ENCODE data around the gene CEP78.
"Not testable (repeated sequence)": the region's sequence is repeated elsewhere in the genome, so short reads cannot be mapped to it uniquely, and the experiment has no call there.

CEP78 gene

DNA sequence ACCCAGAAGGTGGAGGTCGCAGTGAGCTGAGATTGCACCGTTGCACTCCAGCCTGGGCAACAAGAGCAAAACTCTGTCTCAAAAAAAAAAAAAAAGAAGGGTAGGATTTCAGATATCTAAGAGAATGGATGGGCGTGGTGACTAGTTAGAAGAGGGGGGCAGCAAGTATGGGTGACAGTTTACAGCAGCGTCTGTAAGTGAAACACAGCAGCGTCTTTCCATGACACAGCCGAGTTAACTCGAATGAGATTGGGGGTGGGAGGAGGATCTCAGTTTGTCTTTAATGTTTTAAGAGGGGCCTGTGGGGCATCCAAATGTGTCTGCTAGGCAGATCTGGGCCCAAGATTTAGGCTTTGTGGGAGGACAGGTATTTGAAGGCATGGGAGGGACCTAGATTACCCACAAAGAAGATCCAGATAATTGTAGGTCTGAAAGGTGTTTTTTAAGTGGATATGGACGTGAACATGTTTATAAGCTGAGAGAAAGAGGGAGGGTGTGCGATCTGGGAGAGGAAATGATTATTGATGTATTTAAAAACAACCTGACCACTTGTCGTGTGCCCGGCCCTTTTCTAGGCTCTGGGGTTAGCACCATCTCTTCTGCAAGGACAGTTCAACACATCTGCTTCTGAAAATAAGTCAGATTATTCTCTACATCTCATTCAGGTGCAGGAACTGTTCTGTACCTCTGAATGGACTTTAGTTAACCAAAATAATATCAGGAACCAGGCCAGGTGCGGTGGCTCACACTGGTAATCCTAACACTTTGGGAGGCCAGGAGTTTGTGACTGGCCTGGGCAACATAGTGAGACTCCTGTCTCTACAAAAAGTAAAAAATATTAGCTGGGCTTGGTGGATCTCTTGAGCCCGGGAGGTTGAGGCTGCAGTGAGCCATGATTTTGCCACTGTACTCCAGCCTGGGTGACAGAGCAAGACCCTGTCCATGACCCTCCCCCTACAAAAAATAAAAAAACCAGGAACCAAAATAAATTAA is 2.5 kb downstream of the CEP78 start:
- DNase-seq, result no peak

DNA sequence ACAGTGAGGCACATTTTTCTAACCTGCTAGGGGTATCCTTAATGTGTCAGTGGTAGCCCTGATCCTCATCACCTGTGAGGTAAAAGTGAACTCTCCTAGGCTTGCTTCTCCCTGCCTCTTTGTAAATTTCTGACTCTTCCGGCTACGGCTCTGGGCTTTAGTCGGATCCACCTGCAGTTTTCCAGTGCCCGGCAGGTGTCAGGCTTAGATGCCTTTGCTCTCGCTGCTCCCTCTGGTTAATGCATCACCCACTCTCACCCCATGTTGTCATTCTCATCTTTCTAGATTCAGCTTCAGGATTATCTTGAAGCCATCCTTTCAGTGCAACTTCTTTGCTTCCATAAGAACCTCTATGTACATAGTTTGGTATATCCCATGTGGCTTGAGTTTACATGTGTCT is 3.6 kb downstream of the CEP78 start:
- DNase-seq, result no peak

- DNase-seq, result no peak
Observed at GRCh38 chr9:78242041-78242440, 6.2 kb downstream of the CEP78 start.

DNA sequence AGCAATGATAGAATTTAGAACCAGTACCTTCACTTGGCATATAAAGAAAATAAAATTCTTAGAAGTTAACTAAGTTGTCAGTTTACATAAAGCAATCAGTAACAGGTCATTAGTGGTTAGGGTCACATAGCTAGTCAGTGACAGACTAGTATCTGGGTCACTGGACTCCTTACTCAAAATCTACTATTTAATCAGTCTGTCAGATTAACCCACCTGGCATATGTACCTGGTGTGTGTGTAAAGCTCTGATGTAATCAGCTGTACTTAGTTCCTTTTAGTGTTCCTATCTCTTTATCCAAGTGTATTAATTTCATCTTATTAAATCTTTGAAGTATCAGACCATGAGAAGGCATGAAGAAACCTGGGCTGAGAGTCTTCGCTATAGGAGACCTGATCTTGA is 7.3 kb downstream of the CEP78 start:
- no peak for DNase-seq

- no peak for DNase-seq
Observed at GRCh38 chr9:78245401-78245800, 9.5 kb downstream of the CEP78 start.

- no peak for DNase-seq
Observed at GRCh38 chr9:78248635-78249034, 12.8 kb downstream of the CEP78 start.

- no peak for DNase-seq
Observed at GRCh38 chr9:78249542-78249941, 13.7 kb downstream of the CEP78 start.

DNA sequence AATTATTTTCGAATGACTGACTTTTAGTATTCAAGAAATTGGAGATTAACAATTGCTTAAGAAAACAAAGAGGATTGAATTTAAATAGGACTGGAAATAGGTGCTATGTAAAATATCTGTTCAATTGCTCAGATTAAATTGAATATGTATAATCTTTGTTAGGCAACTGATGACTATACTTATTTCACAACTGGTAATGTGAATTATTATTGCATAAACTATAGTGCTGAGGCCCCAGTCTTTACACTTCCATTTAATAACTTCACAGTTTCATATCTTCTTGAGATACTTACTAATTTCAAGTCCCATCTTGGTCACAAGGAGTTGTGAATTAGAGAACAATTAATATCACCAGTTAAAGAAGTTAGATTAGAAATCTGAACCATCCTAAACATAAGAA is 16.7 kb downstream of the CEP78 start:
- DNase-seq, result no peak

DNA sequence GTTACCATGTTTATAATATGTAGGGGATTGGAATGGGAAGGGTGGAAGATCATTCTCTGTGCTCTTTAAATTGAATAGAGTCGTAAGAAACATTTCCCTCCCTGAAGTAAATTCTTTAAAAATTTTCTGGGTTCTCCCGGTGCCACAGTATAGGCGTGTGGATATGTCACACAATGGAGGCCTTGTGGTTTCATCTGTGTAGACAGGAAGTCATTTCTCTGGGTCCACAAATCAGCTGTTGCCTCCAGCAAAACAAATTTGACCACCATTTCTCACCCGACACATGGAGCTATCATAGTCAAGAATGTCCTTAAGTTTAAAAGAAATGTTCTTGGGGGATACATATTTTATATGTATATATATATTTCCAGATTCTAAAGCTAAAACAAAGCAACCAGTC is 17.4 kb downstream of the CEP78 start:
- no peak for DNase-seq

DNA sequence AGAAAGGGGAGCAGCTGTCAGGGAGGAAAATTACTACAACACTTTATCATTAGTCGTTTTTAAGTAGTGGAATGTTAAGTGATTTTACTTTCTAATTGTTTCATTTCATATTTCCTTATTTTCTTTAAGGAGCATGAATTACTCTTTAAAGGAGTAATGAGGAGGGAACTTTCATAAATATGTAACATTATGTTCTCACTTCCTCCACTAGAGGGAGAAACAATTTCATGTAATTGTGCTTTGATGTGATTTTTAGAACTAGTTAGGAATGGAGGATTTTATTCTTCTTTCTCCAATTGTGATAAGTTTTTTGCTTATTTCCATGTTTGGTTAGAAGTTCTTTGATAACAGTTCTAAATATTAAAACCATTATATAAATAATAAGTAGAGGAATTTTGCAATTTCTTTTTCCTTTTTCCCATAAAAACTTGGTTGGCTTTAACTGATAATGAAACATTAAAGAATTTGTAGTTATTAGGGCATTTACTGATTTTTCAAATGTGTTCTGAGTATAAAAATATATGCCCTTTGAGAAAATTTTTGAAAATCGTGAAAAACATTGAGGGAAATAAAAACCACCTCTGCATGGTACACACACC is 25.6 kb downstream of the CEP78 start:
- DNase-seq, result no peak

DNA sequence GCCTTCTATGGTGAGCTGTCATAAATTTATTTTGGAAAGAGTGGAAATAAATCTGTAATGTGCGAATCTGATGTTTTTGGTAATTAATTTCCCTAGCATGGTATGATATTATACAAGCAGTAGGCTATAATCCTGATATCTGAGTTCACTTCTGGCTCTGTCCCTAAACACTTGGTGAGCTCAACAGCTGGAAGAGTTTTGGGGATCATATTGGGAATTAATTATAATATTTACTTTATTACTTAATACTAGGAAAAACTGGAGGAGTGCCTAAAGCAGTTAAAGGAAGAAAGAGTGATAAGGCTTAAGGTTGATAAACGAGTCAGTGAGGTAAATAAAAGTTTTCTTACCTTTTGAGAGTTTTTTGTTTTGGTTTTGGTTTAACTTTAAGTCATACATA is 26.8 kb downstream of the CEP78 start:
- no peak for DNase-seq

DNA sequence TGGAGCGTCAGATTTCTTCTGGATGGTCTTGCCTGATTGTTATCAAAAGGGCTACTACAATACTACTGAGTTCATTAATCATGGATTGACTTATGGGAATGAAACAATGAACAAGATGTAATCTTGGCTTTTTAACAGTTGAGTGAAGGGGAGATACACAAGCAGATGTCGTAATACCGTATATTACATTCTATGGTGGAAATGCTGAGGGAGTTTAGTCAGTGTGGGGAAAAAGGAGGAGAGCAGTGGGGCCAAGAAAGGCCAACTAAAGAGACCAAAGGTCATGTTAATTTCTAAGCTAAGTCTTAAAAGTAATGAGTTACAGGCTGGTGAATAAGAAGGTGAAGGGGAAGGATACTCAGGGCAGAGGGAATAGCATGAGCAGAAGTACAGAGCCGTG is 32.0 kb downstream of the CEP78 start:
- DNase-seq, result no peak

GRCh38 chr9:78269784-78270183 is 33.9 kb downstream of the CEP78 start:
- DNase-seq, result no peak

DNA sequence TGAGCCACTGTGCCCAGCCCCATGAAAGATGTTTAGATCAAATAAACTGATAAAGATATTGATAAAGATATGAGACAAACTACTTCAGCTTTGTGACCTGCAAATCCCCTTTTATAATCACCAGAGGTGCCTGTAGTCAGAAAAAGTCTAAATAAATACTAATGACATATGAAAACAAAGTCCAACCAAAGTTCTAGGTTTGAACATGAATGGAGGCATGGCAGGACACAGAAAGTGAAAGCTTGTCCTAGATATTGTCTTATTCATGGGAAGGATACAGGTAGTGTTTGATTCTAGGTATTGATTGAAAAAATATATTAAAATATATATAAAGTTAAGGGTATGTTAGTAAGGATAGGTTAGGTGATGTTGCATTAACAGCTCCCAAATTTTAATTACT is 36.4 kb downstream of the CEP78 start:
- DNase-seq, result no peak

- no peak for DNase-seq
Observed at GRCh38 chr9:78273761-78274160, 37.9 kb downstream of the CEP78 start.

DNA sequence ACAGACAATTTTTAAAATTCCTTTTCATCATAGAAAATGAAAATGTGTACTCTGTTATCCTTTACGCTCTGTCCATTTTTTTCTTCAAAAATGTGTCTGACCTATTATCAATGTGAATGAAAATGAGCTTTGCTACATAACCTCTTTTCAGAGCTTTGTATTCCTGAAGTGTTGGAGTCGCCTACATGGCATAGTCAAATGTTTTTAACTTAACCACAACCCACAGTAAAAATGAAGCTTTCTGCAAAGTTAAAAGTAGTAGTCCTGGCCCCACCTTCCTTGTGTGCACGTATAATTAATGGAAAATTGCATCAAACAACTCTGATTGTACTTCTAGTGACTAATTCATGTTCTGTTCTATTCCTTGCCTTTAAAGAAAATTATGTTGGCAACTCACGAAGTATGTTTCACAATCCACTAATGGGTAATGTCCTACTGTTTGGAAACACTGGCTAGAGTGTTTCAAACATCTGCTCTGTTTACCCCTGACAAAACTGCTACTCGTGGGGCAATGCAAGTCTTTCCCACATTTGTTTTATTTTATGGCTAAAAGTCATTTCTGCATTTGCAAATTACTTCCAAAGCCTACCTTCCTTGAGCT is 42.4 kb downstream of the CEP78 start:
- no peak for DNase-seq

- no peak for DNase-seq
Observed at GRCh38 chr9:78278801-78279200, 42.9 kb downstream of the CEP78 start.

GRCh38 chr9:78280982-78281668 is 45.2 kb downstream of the CEP78 start:
- no peak for DNase-seq

- not testable (repeated sequence) for DNase-seq
Observed at GRCh38 chr9:78284181-78284580, 48.3 kb downstream of the CEP78 start.

GRCh38 chr9:78286125-78286524 is 50.2 kb downstream of the CEP78 start:
- DNase-seq, result no peak

DNA sequence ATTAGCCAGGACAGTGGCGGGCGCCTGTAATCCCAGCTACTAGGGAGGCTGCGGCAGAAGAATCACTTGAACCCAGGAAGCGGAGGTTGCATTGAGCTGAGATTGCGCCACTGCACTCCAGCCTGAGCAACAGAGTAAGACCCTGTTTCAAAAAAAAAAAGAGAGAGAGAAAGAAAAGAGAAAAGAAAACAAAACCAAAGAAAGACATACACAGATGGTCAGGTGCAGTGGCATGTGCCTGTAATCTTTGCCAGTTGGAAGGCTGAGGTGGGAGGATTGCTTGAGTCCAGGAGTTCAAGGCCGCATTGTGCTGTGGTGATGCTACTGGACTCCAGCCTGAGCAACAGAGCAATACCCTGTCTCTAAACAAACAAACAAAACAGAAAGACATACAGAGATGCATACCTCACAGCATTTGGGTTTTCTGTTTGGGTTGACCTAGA is 51.1 kb downstream of the CEP78 start:
- DNase-seq, result no peak

DNA sequence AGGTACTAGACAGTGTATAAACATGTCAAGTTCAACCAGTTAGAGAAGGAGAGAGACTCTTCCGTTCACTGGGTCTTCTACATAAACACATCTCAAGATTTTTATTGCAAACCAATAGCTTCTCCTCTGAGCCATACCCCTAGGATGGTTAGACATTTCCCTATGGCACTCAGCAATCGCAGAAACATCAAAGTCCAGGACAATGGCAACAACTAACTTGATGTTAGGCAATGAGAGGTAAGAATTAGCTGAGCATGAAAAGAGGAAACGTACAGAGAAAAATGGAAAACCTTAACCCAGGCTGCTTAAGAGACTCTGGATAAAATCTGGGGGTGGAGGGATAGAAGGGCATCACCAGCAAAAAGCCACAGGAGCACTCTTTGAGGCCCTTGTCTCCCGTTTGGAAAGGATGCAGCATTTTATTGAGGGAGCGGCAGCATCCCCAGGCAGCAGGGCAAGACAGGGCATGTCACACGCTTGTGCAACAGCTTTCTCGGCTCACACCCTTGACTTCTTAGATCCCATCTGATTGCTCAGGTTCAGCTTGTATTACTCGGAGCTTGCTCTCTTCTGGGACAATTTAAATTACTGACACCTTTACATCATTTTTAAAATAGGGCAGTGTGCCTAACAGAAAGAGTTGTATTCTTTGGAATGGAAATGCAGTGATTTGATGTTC is 52.5 kb downstream of the CEP78 start:
- DNase-seq, result peak; percentile 36

GRCh38 chr9:78289474-78289873 is 53.6 kb downstream of the CEP78 start:
- no peak for DNase-seq

Measured in NCI-H1105 (cell line).